GM12878 (cell line): ENCODE data around the gene DENND2C. TPM values are rescaled to one million over a fixed set of nuclear protein-coding genes. Genes with fewer than 3 reads are reported as not detected.

Source experiments
- ATAC-seq: fragments of 200-7000 bp; cut with Tn5 transposase; 3 replicates; pipeline ENCODE4 v1.9.1; 2020; ENCODE audit warnings: mild to moderate bottlenecking, moderate library complexity
- BruUV-seq: library from RNA; stranded (reverse); fragments of 400-500 nt; replicated peaks from 2 replicates; lab custom pipeline; 2021; lab: Mats Ljungman, UMichigan
- CTCF ChIA-PET: fragments of 300-600 bp; sonication (Branson Sonifier 250); formaldehyde crosslinking; extraction: SDS; loops from one replicate; lab custom pipeline; 2021; ENCODE audit warnings: inconsistent platforms; lab: Yijun Ruan, JAX
- POLR2A ChIA-PET: fragments of 350-600 bp; formaldehyde crosslinking; extraction: SDS; loops from one replicate; lab custom pipeline; 2021; ENCODE audit warnings: inconsistent platforms; lab: Charles Lee
- RAD21 ChIA-PET: fragments of 300-600 bp; sonication (Branson Sonifier 250); formaldehyde crosslinking; loops from one replicate; lab custom pipeline; 2023; ENCODE audit warnings: antibody characterized with exemption; ENCODE audit not compliant: unreplicated experiment; lab: Charles Lee
- SMC1A ChIA-PET: fragments of 300-600 bp; sonication (Branson Sonifier 250); formaldehyde crosslinking; loops from one replicate; lab custom pipeline; 2023; ENCODE audit not compliant: unreplicated experiment, uncharacterized antibody; lab: Charles Lee
- DNase-seq: peaks from one replicate; pipeline ENCODE4 v3.0.0-alpha.2; 2011; ENCODE audit warnings: low read depth, low spot score
- FAIRE-seq: peaks from 3 replicates; lab custom pipeline; 2011; peaks lifted over from hg19 to GRCh38; lab: Jason Lieb, UNC
- H2AFZ ChIP-seq: 2 replicates; pipeline ENCODE4 v1.6.0; 2011; ENCODE audit warnings: low read depth, low read length, control low read depth; ENCODE audit not compliant: control insufficient read depth
- H3K27ac ChIP-seq: 2 replicates; pipeline ENCODE4 v1.5.1; 2011; ENCODE audit warnings: control low read depth; ENCODE audit not compliant: control insufficient read depth, insufficient read depth
- H3K27me3 ChIP-seq, 2 experiments: replicated peaks in 1 of 2; 2 replicates each; pipeline versions ENCODE4 v1.6.0 to v1.6.1; 2011; ENCODE audit warnings: low read length in 1 of 2; ENCODE audit not compliant: control insufficient read depth in 2 of 2, insufficient read depth in 2 of 2
- H3K36me3 ChIP-seq, 2 experiments: 2 replicates each; pipeline ENCODE4 v1.5.1; 2011; ENCODE audit warnings: low read length in 1 of 2; ENCODE audit not compliant: control insufficient read depth in 2 of 2, insufficient read depth in 2 of 2
- H3K4me1 ChIP-seq: 2 replicates; pipeline ENCODE4 v1.6.1; 2011; ENCODE audit warnings: mild to moderate bottlenecking, low read length, moderate library complexity, mixed read lengths; ENCODE audit not compliant: control insufficient read depth, insufficient read depth
- H3K4me2 ChIP-seq: 2 replicates; pipeline ENCODE4 v1.6.0; 2011; ENCODE audit warnings: control low read depth; ENCODE audit not compliant: control insufficient read depth, insufficient read depth
- H3K4me3 ChIP-seq: fragments of 200-600 bp; sonication (generic); 2 replicates; pipeline ENCODE4 v1.5.1; 2016
- H3K79me2 ChIP-seq: 2 replicates; pipeline ENCODE4 v1.6.0; 2011; ENCODE audit warnings: low read length; ENCODE audit not compliant: control insufficient read depth, insufficient read depth
- H3K9ac ChIP-seq: 2 replicates; pipeline ENCODE4 v1.8.0; 2011; ENCODE audit warnings: low read length, control low read depth, mixed read lengths; ENCODE audit not compliant: control insufficient read depth, insufficient read depth
- H3K9me3 ChIP-seq: replicated peaks from 3 replicates; pipeline ENCODE4 v1.5.1; 2011; ENCODE audit warnings: mild to moderate bottlenecking, low read length; ENCODE audit not compliant: control insufficient read depth, insufficient read depth
- H4K20me1 ChIP-seq: 2 replicates; pipeline ENCODE4 v1.6.0; 2011; ENCODE audit not compliant: control insufficient read depth, insufficient read depth
- BMI1 ChIP-seq: fragments of 450-650 bp; IDR thresholded peaks from 2 replicates; pipeline ENCODE4 v1.6.1; 2016; ENCODE audit warnings: mild to moderate bottlenecking, moderate library complexity, borderline replicate concordance
- CEBPB ChIP-seq, 2 experiments: fragments of 150-350 bp in 1 of 2; IDR thresholded peaks; 2 replicates each; pipeline ENCODE4 v1.6.1; 2012 to 2014; ENCODE audit warnings: low read depth in 2 of 2, low read length in 2 of 2, borderline replicate concordance in 1 of 2, inconsistent platforms in 1 of 2
- CREM ChIP-seq: IDR thresholded peaks from 2 replicates; pipeline ENCODE4 v1.6.1; 2014; ENCODE audit warnings: antibody characterized with exemption, low read depth
- FOXK2 ChIP-seq: fragments of 450-650 bp; IDR thresholded peaks from 2 replicates; pipeline ENCODE4 v1.6.1; 2017; ENCODE audit warnings: mild to moderate bottlenecking, moderate library complexity
- IRF4 ChIP-seq: IDR thresholded peaks from 2 replicates; pipeline ENCODE4 v1.6.1; 2011; ENCODE audit warnings: low read depth, low read length
- NFIC ChIP-seq: IDR thresholded peaks from 2 replicates; pipeline ENCODE4 v1.6.1; 2012; ENCODE audit warnings: low read depth, mild to moderate bottlenecking, inconsistent platforms, low read length, moderate library complexity
- RUNX3 ChIP-seq: IDR thresholded peaks from 2 replicates; pipeline ENCODE4 v1.6.1; 2012; ENCODE audit warnings: low read length, inconsistent platforms
- STAT1 ChIP-seq: fragments of 450-650 bp; conservative IDR thresholded peaks from 2 replicates; pipeline ENCODE4 v1.6.1; 2014; ENCODE audit warnings: antibody characterized with exemption, mild to moderate bottlenecking
- SUZ12 ChIP-seq: fragments of 200-600 bp; sonication (generic); IDR thresholded peaks from one replicate; pipeline ENCODE4 v1.6.1; 2018; ENCODE audit warnings: antibody characterized with exemption, mild to moderate bottlenecking; ENCODE audit not compliant: unreplicated experiment
- TARDBP ChIP-seq: IDR thresholded peaks from 2 replicates; pipeline ENCODE4 v1.6.1; 2016; ENCODE audit warnings: borderline replicate concordance
- TCF7 ChIP-seq: IDR thresholded peaks from 2 replicates; pipeline ENCODE4 v1.6.1; 2014; ENCODE audit warnings: antibody characterized with exemption, borderline replicate concordance
- WGBS: methylation state at CpG from one replicate; pipeline ENCODE4 v1.1.6; 2016; ENCODE audit warnings: low lambda C conversion rate; ENCODE audit not compliant: insufficient replicate concordance, insufficient coverage; ENCODE audit errors: missing lambda C conversion rate; 5-methylcytosine and 5-hydroxymethylcytosine counted together
- in situ Hi-C: fragments of 300-500 bp; cut with MboI; formaldehyde crosslinking; loops from 9 replicates; pipeline ENCODE4 v1.14.3; 2018; ENCODE audit warnings: mixed read lengths
- intact Hi-C: fragments of 100-400 bp; cut with micrococcal nuclease; formaldehyde crosslinking; loops from one replicate; pipeline ENCODE4 v1.14.2; 2022; ENCODE audit not compliant: unreplicated experiment
- polyA plus RNA-seq, 11 experiments: library from polyadenylated mRNA; depleted of rRNA in 4 of 11; unstranded in 6 of 11; stranded (reverse) in 5 of 11; fragments of >200 nt; fragmentation: Nextera tagmentation in 4 of 11; fragmentation: Illumina TruSeq in 1 of 11; extraction: Ambion mirVana in 4 of 11; extraction: Trizol in 1 of 11; gene quantifications; 1 replicate in 1 of 11; 2 replicates in 10 of 11; pipeline versions ENCODE4 v1.2.1 to v1.2.3, GENCODE V29; 2011 to 2016; ENCODE audit warnings: inconsistent platforms in 2 of 11, missing spikeins in 2 of 11, low read depth in 1 of 11
- total RNA-seq, 4 experiments: library from RNA; depleted of rRNA in 3 of 4; stranded (reverse); fragments of >200 nt in 3 of 4; fragmentation: Illumina TruSeq in 1 of 4; extraction: Trizol in 1 of 4; gene quantifications; 2 replicates each; pipeline versions ENCODE4 v1.2.1 to v1.2.3, GENCODE V29; 2013 to 2021
- TF ChIP-seq, protein P1 (sequence below): fragments of 450-650 bp; IDR thresholded peaks from 2 replicates; pipeline ENCODE4 v1.6.1; 2016; ENCODE audit warnings: mild to moderate bottlenecking
- TF ChIP-seq, protein P2 (sequence below): fragments of 450-650 bp; IDR thresholded peaks from 2 replicates; pipeline ENCODE4 v1.6.1; 2017; ENCODE audit warnings: mild to moderate bottlenecking, low read depth, inconsistent platforms; ENCODE audit not compliant: poor library complexity, severe bottlenecking
- TF ChIP-seq, protein P3 (sequence below): IDR thresholded peaks from 2 replicates; pipeline ENCODE4 v1.6.1; 2011; ENCODE audit warnings: mild to moderate bottlenecking, low read depth, low read length, moderate library complexity; ENCODE audit not compliant: insufficient replicate concordance
- TF ChIP-seq, protein P4 (sequence below): fragments of 450-650 bp; IDR thresholded peaks from 2 replicates; pipeline ENCODE4 v1.6.1; 2017; ENCODE audit warnings: low read depth, mild to moderate bottlenecking, moderate library complexity

Gene DENND2C
- total and polyA plus RNA-seq, 10 of the 15 experiments (the other 5 are each of a cell fraction or from before 2014, with no cell fraction given), result 0.01 to 0.10 (median 0.06) TPM; not detected in 3

DNA sequence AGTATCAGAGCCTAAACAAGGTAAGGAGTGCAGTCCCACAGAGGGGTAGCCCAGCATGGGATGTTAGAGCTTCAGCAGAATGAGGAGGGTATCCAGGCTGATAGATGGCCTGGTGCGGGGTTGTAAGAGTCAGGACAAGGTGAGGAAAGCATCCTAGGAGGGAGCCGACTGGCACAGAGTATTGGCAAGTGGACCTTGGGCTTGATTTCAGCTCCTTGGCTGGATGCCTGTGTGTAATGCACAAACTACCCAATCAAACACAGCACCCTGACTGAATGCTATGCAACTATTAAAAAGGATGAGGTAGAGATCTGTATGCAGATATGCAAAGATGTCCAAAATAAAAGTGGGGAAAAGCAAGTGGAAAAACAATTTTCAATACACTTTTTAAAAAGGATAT, 18.0 kb downstream of the DENND2C start:
- Histone ChIP-seq H3K4me1 (no peaks in the 10 kb centered on the region), H3K4me2 (no peak overlapping the region), H3K36me3 (no peaks in the 10 kb centered on the region), H3K9me3 (no peaks in the 10 kb centered on the region), H3K27ac (no peak overlapping the region), H3K4me3 (no peak overlapping the region), H2AFZ (no peak overlapping the region), H3K27me3 (no peaks in the 10 kb centered on the region; a peak in 1 of 4 replicates)
- ChIA-PET SMC1A (no interaction called here), POLR2A (no interaction called here), CTCF (no interaction called here)
- in situ Hi-C loops (no loop called here), intact Hi-C loops (no loop called here)
- DNase-seq (no peak), FAIRE-seq (no peak)
- no peak for TF ChIP-seq CEBPB (IDR thresholded peaks at IDR 0.05; ENCODE audit: borderline replicate concordance in 1 of 2, low read depth in 2 of 2, low read length in 2 of 2)
- no peak for TF ChIP-seq TARDBP
- TF ChIP-seq, protein P1, sequence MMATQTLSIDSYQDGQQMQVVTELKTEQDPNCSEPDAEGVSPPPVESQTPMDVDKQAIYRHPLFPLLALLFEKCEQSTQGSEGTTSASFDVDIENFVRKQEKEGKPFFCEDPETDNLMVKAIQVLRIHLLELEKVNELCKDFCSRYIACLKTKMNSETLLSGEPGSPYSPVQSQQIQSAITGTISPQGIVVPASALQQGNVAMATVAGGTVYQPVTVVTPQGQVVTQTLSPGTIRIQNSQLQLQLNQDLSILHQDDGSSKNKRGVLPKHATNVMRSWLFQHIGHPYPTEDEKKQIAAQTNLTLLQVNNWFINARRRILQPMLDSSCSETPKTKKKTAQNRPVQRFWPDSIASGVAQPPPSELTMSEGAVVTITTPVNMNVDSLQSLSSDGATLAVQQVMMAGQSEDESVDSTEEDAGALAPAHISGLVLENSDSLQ, result no peak
- no peak for TF ChIP-seq NFIC
- TF ChIP-seq, protein P2, sequence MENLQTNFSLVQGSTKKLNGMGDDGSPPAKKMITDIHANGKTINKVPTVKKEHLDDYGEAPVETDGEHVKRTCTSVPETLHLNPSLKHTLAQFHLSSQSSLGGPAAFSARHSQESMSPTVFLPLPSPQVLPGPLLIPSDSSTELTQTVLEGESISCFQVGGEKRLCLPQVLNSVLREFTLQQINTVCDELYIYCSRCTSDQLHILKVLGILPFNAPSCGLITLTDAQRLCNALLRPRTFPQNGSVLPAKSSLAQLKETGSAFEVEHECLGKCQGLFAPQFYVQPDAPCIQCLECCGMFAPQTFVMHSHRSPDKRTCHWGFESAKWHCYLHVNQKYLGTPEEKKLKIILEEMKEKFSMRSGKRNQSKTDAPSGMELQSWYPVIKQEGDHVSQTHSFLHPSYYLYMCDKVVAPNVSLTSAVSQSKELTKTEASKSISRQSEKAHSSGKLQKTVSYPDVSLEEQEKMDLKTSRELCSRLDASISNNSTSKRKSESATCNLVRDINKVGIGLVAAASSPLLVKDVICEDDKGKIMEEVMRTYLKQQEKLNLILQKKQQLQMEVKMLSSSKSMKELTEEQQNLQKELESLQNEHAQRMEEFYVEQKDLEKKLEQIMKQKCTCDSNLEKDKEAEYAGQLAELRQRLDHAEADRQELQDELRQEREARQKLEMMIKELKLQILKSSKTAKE, result no peak
- no peak for TF ChIP-seq FOXK2
- TF ChIP-seq, protein P3, sequence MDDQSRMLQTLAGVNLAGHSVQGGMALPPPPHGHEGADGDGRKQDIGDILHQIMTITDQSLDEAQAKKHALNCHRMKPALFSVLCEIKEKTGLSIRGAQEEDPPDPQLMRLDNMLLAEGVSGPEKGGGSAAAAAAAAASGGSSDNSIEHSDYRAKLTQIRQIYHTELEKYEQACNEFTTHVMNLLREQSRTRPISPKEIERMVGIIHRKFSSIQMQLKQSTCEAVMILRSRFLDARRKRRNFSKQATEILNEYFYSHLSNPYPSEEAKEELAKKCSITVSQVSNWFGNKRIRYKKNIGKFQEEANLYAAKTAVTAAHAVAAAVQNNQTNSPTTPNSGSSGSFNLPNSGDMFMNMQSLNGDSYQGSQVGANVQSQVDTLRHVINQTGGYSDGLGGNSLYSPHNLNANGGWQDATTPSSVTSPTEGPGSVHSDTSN, result no peak
- TF ChIP-seq STAT1, result no peak
- TF ChIP-seq, protein P4, sequence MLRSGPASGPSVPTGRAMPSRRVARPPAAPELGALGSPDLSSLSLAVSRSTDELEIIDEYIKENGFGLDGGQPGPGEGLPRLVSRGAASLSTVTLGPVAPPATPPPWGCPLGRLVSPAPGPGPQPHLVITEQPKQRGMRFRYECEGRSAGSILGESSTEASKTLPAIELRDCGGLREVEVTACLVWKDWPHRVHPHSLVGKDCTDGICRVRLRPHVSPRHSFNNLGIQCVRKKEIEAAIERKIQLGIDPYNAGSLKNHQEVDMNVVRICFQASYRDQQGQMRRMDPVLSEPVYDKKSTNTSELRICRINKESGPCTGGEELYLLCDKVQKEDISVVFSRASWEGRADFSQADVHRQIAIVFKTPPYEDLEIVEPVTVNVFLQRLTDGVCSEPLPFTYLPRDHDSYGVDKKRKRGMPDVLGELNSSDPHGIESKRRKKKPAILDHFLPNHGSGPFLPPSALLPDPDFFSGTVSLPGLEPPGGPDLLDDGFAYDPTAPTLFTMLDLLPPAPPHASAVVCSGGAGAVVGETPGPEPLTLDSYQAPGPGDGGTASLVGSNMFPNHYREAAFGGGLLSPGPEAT, result no peak
- TF ChIP-seq BMI1, result no peak
- no peak for TF ChIP-seq CREM
- no peak for TF ChIP-seq IRF4
- TF ChIP-seq RUNX3, result no peak
- TF ChIP-seq SUZ12, result no peak
- TF ChIP-seq TCF7, result no peak
- TF ChIP-seq, all 136 proteins: peak for 0
- 40% methylated on average over 2 of the region's 2 CpGs for WGBS
- ATAC-seq, result no peak
- H3K9ac ChIP-seq, result no peak overlapping the region
- H3K79me2 ChIP-seq, result no peaks in the 10 kb centered on the region
- no TSS peak for BruUV-seq
- H4K20me1 ChIP-seq, result no peaks in the 10 kb centered on the region
- RAD21 ChIA-PET, result no interaction called here
